A549 (cell line): ENCODE data around the gene SNX2. TPM values are rescaled to one million over a fixed set of nuclear protein-coding genes. Genes with fewer than 3 reads are reported as not detected.
A peak's percentile ranks its signal among the peaks of the same experiment; 100 is the strongest.

ENCODE experiments used
- ATAC-seq, 2 experiments: fragments of 200-7000 bp in 1 of 2; fragments of >200 bp in 1 of 2; cut with Nextera tagmentation in 1 of 2; cut with Tn5 transposase in 1 of 2; 3 replicates each; pipeline versions ENCODE4 v1.8.0 to v1.9.1; 2018 to 2020; ENCODE audit warnings: mild to moderate bottlenecking in 1 of 2, moderate library complexity in 1 of 2
- CTCF ChIA-PET: fragments of 300-600 bp; sonication (Branson Sonifier 250); formaldehyde crosslinking; extraction: SDS; loops from one replicate; lab custom pipeline; 2021; ENCODE audit warnings: antibody characterized with exemption, inconsistent platforms; lab: Yijun Ruan, JAX
- POLR2A ChIA-PET: fragments of 350-600 bp; formaldehyde crosslinking; extraction: SDS; loops from one replicate; lab custom pipeline; 2021; ENCODE audit warnings: antibody characterized with exemption, inconsistent platforms; lab: Yijun Ruan, JAX
- DNase-seq, 2 experiments: peaks; one replicate each; pipeline versions ENCODE4 v3.0.0 to v3.0.0-alpha.2; 2011 to 2016; ENCODE audit warnings: low read depth in 1 of 2, low spot score in 1 of 2
- FAIRE-seq: peaks from 2 replicates; lab custom pipeline; 2011; peaks lifted over from hg19 to GRCh38; lab: Jason Lieb, UNC
- H3K27ac ChIP-seq, 2 experiments: fragments of >200 bp; sonication (Bioruptor Twin); formaldehyde crosslinking; 3 replicates each; pipeline ENCODE4 v1.5.1; 2016 to 2017
- H3K4me1 ChIP-seq: fragments of >200 bp; sonication (Bioruptor Twin); formaldehyde crosslinking; 3 replicates; pipeline ENCODE4 v1.6.1; 2016
- H3K4me2 ChIP-seq: fragments of >200 bp; sonication (Bioruptor Twin); formaldehyde crosslinking; 3 replicates; pipeline ENCODE4 v1.6.1; 2016
- H3K4me3 ChIP-seq: fragments of >200 bp; sonication (Bioruptor Twin); formaldehyde crosslinking; 3 replicates; pipeline ENCODE4 v1.5.1; 2016
- H3K9me3 ChIP-seq: fragments of >200 bp; sonication (Bioruptor Twin); formaldehyde crosslinking; 3 replicates; pipeline ENCODE4 v1.6.1; 2016
- BHLHE40 ChIP-seq: IDR thresholded peaks from 2 replicates; pipeline ENCODE4 v1.6.1; 2012; ENCODE audit warnings: low read depth, low read length, inconsistent platforms
- CEBPB ChIP-seq, 2 experiments: fragments of >200 bp in 1 of 2; sonication (Bioruptor Twin) in 1 of 2; formaldehyde crosslinking in 1 of 2; IDR thresholded peaks; 2 replicates each; pipeline ENCODE4 v1.6.1; 2012 to 2016
- CHD2 ChIP-seq: fragments of 150-350 bp; IDR thresholded peaks from 2 replicates; pipeline ENCODE4 v1.6.1; 2014; ENCODE audit warnings: low read length; ENCODE audit not compliant: partially characterized antibody
- CHD4 ChIP-seq: fragments of 200-600 bp; sonication (generic); IDR thresholded peaks from 2 replicates; pipeline ENCODE4 v1.6.1; 2016; ENCODE audit warnings: antibody characterized with exemption, mild to moderate bottlenecking, borderline replicate concordance
- E2F6 ChIP-seq: IDR thresholded peaks from 2 replicates; pipeline ENCODE4 v1.6.1; 2012; ENCODE audit warnings: low read depth, borderline replicate concordance
- ESRRA ChIP-seq: fragments of 150-350 bp; IDR thresholded peaks from 2 replicates; pipeline ENCODE4 v1.6.1; 2014; ENCODE audit warnings: mild to moderate bottlenecking, low read length, borderline replicate concordance
- FOSL2 ChIP-seq, 2 experiments: fragments of 450-650 bp in 1 of 2; fragments of >200 bp in 1 of 2; sonication (Bioruptor Twin) in 1 of 2; formaldehyde crosslinking; IDR thresholded peaks; 2 replicates each; pipeline versions ENCODE4 v1.5.0 to v1.6.1; 2016 to 2020; ENCODE audit warnings: mild to moderate bottlenecking in 1 of 2, moderate library complexity in 1 of 2
- FOXS1 ChIP-seq: fragments of 250-450 bp; sonication (Bioruptor Pico); IDR thresholded peaks from 2 replicates; pipeline ENCODE4 v1.5.0; 2020; ENCODE audit warnings: mild to moderate bottlenecking, moderate library complexity
- HEYL ChIP-seq: fragments of 250-450 bp; sonication (Bioruptor Pico); IDR thresholded peaks from 2 replicates; pipeline ENCODE4 v1.8.0; 2021; ENCODE audit warnings: mild to moderate bottlenecking, moderate library complexity
- JUN ChIP-seq, 2 experiments: fragments of >200 bp; sonication (Bioruptor Twin); formaldehyde crosslinking; IDR thresholded peaks; 2 replicates in 1 of 2; 3 replicates in 1 of 2; pipeline ENCODE4 v1.6.1; 2016 to 2017
- KDM5A ChIP-seq: fragments of 200-600 bp; sonication (generic); IDR thresholded peaks from 2 replicates; pipeline ENCODE4 v1.6.1; 2016; ENCODE audit warnings: antibody characterized with exemption, mild to moderate bottlenecking
- MAFK ChIP-seq: fragments of 450-650 bp; IDR thresholded peaks from 2 replicates; pipeline ENCODE4 v1.6.1; 2014; ENCODE audit not compliant: partially characterized antibody
- NPAS2 ChIP-seq: fragments of 250-450 bp; sonication (Bioruptor Pico); IDR thresholded peaks from 2 replicates; pipeline ENCODE4 v1.8.0; 2022; ENCODE audit warnings: mild to moderate bottlenecking, moderate library complexity, borderline replicate concordance
- PHF8 ChIP-seq: fragments of 200-600 bp; sonication (generic); IDR thresholded peaks from 2 replicates; pipeline ENCODE4 v1.6.1; 2016; ENCODE audit warnings: low read depth, mild to moderate bottlenecking, antibody characterized with exemption, moderate library complexity, borderline replicate concordance
- POLR2AphosphoS2 ChIP-seq: conservative IDR thresholded peaks from 2 replicates; pipeline ENCODE4 v1.6.1; 2012; ENCODE audit warnings: low read length, improper control_type of control experiment, inconsistent platforms
- RARB ChIP-seq: fragments of 250-450 bp; sonication (Bioruptor Pico); IDR thresholded peaks from 2 replicates; pipeline ENCODE4 v1.8.0; 2021; ENCODE audit warnings: mild to moderate bottlenecking, moderate library complexity
- REST ChIP-seq: fragments of 200-600 bp; sonication (generic); IDR thresholded peaks from 2 replicates; pipeline ENCODE4 v1.6.1; 2016; ENCODE audit warnings: antibody characterized with exemption, mild to moderate bottlenecking, moderate library complexity
- SREBF2 ChIP-seq: fragments of 450-650 bp; IDR thresholded peaks from 2 replicates; pipeline ENCODE4 v1.6.1; 2014; ENCODE audit warnings: mild to moderate bottlenecking, moderate library complexity
- TFCP2L1 ChIP-seq: fragments of 250-450 bp; sonication (Bioruptor Pico); IDR thresholded peaks from 2 replicates; pipeline ENCODE4 v1.5.0; 2021; ENCODE audit warnings: mild to moderate bottlenecking
- TP53 ChIP-seq: fragments of 250-450 bp; sonication (Bioruptor Pico); IDR thresholded peaks from 2 replicates; pipeline ENCODE4 v1.5.0; 2021; ENCODE audit warnings: mild to moderate bottlenecking, moderate library complexity
- ZC3H11A ChIP-seq: fragments of 450-650 bp; IDR thresholded peaks from 2 replicates; pipeline ENCODE4 v1.6.1; 2014; ENCODE audit warnings: antibody characterized with exemption, mild to moderate bottlenecking
- ZSCAN20 ChIP-seq: fragments of 250-450 bp; sonication (Bioruptor Pico); IDR thresholded peaks from 2 replicates; pipeline ENCODE4 v1.8.0; 2022; ENCODE audit warnings: mild to moderate bottlenecking, moderate library complexity
- WGBS: methylation state at CpG from one replicate; pipeline ENCODE4 v1.1.6; 2017; ENCODE audit errors: missing lambda C conversion rate; 5-methylcytosine and 5-hydroxymethylcytosine counted together
- polyA plus RNA-seq, 4 experiments: library from polyadenylated mRNA; depleted of rRNA in 3 of 4; stranded (reverse); fragments of >200 nt; fragmentation: RNase III in 1 of 4; extraction: RNeasy Plus Mini Kit Qiagen cat#74134 plus additional on column Dnase treatment in 1 of 4; gene quantifications; 2 replicates in 3 of 4; 3 replicates in 1 of 4; pipeline ENCODE4 v1.2.3, GENCODE V29; 2011 to 2017
- TF ChIP-seq, protein P1 (sequence below): IDR thresholded peaks from 2 replicates; pipeline ENCODE4 v1.6.1; 2012
- TF ChIP-seq, protein P2 (sequence below): fragments of 450-650 bp; IDR thresholded peaks from 2 replicates; pipeline ENCODE4 v1.6.1; 2014; ENCODE audit warnings: antibody characterized with exemption
- TF ChIP-seq, protein P3 (sequence below): fragments of 150-350 bp; IDR thresholded peaks from 2 replicates; pipeline ENCODE4 v1.6.1; 2014; ENCODE audit warnings: low read depth, mild to moderate bottlenecking, low read length

The SNX2 gene
- polyA plus RNA-seq, 2 of the 4 experiments (the other 2 are of a cell fraction): 52.9 to 60.6 TPM

- ChIA-PET POLR2A (no interaction called here), CTCF (interaction anchor here (1.3 kb wide), 1 partner anchor 16 kb away, joined by 4 read pairs; no protein-coding TSS in a partner anchor)
- TF ChIP-seq FOSL2 (IDR thresholded peaks at IDR 0.05): no peak
- TF ChIP-seq FOSL2 (CRISPR knock-in tag; IDR thresholded peaks at IDR 0.05): peak; percentile 44
- no peak for TF ChIP-seq TFCP2L1 (CRISPR knock-in tag)
- no peak for TF ChIP-seq E2F6
- no peak for TF ChIP-seq CHD2
- DNase-seq (peak in 1 of 2 experiments; percentile 2), ATAC-seq (no peak), FAIRE-seq (no peak)
- Histone ChIP-seq H3K4me1 (no peaks in the 10 kb centered on the region), H3K4me3 (no peak overlapping the region), H3K27ac (no peak overlapping the region), H3K4me2 (no peak overlapping the region), H3K9me3 (no peaks in the 10 kb centered on the region)
- WGBS: 90% methylated on average over 2 of the region's 2 CpGs
These were observed 30.6 kb downstream of the SNX2 start for GRCh38 chr5:122805481-122805880.

DNA sequence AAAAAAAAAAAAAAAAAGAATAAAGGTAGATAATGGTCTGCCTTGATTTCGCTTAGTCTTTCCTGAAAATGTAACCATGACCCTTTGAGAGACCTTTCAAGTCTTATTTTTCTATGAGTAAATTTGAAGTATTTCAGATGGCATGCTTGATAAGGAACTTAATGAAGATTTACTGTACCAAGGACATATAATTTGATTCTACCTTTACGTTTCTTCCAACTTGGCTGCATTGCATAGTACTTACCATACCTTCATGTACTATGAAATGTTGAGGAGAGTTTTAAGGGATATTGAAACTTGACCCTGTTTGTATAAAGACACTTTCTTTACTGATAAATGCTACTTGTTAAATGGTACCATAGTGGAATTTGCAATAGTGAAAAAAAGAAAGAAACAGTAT is 35.5 kb downstream of the SNX2 start:
- H3K9me3 ChIP-seq: no peaks in the 10 kb centered on the region
- no peak for ATAC-seq
- H3K4me2 ChIP-seq: no peak overlapping the region
- FAIRE-seq: no peak
- ChIA-PET CTCF (no interaction called here), POLR2A (no interaction called here)
- H3K4me1 ChIP-seq: no peaks in the 10 kb centered on the region
- DNase-seq: no peak
- 92% methylated on average over 2 of the region's 2 CpGs for WGBS
- TF ChIP-seq, protein P1, sequence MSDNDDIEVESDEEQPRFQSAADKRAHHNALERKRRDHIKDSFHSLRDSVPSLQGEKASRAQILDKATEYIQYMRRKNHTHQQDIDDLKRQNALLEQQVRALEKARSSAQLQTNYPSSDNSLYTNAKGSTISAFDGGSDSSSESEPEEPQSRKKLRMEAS: no peak
- TF ChIP-seq POLR2AphosphoS2: no peak
- no peak for TF ChIP-seq TFCP2L1 (CRISPR knock-in tag)
- TF ChIP-seq TP53 (CRISPR knock-in tag): no peak
- no peak for TF ChIP-seq NPAS2 (CRISPR knock-in tag)
- no peak for TF ChIP-seq JUN (IDR thresholded peaks at IDR 0.05)
- no peak for TF ChIP-seq ESRRA
- TF ChIP-seq CEBPB (IDR thresholded peaks at IDR 0.05): no peak
- no peak for TF ChIP-seq BHLHE40
- TF ChIP-seq CHD4: no peak
- no peak for TF ChIP-seq PHF8
- no peak overlapping the region for H3K27ac ChIP-seq
- H3K4me3 ChIP-seq: no peak overlapping the region

- Histone ChIP-seq H3K9me3 (no peaks in the 10 kb centered on the region), H3K4me2 (no peak overlapping the region), H3K27ac (no peak overlapping the region), H3K4me1 (no peaks in the 10 kb centered on the region), H3K4me3 (no peak overlapping the region)
- TF ChIP-seq MAFK (peak; percentile 82), ZSCAN20 (no peak)
- DNase-seq (no peak), FAIRE-seq (no peak), ATAC-seq (no peak)
- 91% methylated on average over 3 of the region's 3 CpGs for WGBS
- ChIA-PET POLR2A (no interaction called here), CTCF (no interaction called here)
These were observed 40.4 kb downstream of the SNX2 start for GRCh38 chr5:122815218-122815767.

DNA sequence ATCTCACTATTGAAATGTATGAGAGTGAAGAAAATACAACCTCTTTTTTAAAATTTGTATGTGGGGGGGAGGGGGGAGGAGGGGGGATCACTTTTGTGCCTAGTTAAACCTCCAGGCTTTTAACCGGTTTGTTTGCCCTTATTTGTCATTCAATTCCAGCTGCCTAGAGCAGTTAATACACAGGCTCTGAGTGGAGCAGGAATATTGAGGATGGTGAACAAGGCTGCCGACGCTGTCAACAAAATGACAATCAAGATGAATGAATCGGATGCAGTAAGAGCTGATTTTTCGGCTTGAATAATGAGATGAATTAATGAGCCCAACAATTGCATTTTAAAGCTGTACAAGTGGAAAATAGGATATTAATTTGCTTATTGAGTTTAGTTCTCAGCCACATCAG is 41.9 kb downstream of the SNX2 start:
- H3K4me2 ChIP-seq: no peak overlapping the region
- no peaks in the 10 kb centered on the region for H3K4me1 ChIP-seq
- FAIRE-seq (no peak), ATAC-seq (no peak), DNase-seq (no peak)
- H3K27ac ChIP-seq: no peak overlapping the region
- POLR2A ChIA-PET: interaction anchor here (1.4 kb wide), 1 partner anchor 28 kb away, joined by 3 read pairs; the partner anchor contains the start of gene SNX24
- WGBS: 91% methylated on average over 5 of the region's 5 CpGs
- no peak overlapping the region for H3K4me3 ChIP-seq
- CTCF ChIA-PET: no interaction called here
- H3K9me3 ChIP-seq: no peaks in the 10 kb centered on the region
- TF ChIP-seq NPAS2 (CRISPR knock-in tag) (no peak), ZSCAN20 (no peak), MAFK (no peak), HEYL (CRISPR knock-in tag) (no peak), ZC3H11A (no peak), KDM5A (no peak), REST (no peak), SREBF2 (no peak), RARB (CRISPR knock-in tag) (no peak), FOXS1 (CRISPR knock-in tag) (no peak), CEBPB (IDR thresholded peaks at IDR 0.05) (no peak)
- TF ChIP-seq, protein P2, sequence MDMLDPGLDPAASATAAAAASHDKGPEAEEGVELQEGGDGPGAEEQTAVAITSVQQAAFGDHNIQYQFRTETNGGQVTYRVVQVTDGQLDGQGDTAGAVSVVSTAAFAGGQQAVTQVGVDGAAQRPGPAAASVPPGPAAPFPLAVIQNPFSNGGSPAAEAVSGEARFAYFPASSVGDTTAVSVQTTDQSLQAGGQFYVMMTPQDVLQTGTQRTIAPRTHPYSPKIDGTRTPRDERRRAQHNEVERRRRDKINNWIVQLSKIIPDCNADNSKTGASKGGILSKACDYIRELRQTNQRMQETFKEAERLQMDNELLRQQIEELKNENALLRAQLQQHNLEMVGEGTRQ: no peak
- TF ChIP-seq, protein P3, sequence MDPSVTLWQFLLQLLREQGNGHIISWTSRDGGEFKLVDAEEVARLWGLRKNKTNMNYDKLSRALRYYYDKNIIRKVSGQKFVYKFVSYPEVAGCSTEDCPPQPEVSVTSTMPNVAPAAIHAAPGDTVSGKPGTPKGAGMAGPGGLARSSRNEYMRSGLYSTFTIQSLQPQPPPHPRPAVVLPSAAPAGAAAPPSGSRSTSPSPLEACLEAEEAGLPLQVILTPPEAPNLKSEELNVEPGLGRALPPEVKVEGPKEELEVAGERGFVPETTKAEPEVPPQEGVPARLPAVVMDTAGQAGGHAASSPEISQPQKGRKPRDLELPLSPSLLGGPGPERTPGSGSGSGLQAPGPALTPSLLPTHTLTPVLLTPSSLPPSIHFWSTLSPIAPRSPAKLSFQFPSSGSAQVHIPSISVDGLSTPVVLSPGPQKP: no peak
